DMS 273 treated with DMSO at 0.1 percent for 48 hours (cell line): ENCODE measurements around the gene CAB39.

Source experiments
- DNase-seq: peaks from one replicate; lab custom pipeline; 2025; lab: John Stamatoyannopoulos, UW

Gene CAB39

GRCh38 chr2:230757476-230757875 lies 44.8 kb downstream of the CAB39 start:
- DNase-seq: no peak

- no peak for DNase-seq
These were observed 46.2 kb downstream of the CAB39 start for GRCh38 chr2:230758566-230759480.

GRCh38 chr2:230759481-230760167 lies 47.0 kb downstream of the CAB39 start:
- no peak for DNase-seq

GRCh38 chr2:230761704-230762103 lies 49.1 kb downstream of the CAB39 start:
- no peak for DNase-seq

GRCh38 chr2:230762317-230762896 lies 49.8 kb downstream of the CAB39 start:
- DNase-seq: peak; percentile 7

GRCh38 chr2:230764346-230764745 lies 51.7 kb downstream of the CAB39 start:
- DNase-seq: no peak

- DNase-seq: no peak
These were observed 53.1 kb downstream of the CAB39 start for GRCh38 chr2:230765611-230766300.

GRCh38 chr2:230767862-230768388 lies 55.3 kb downstream of the CAB39 start:
- DNase-seq: no peak

GRCh38 chr2:230770804-230771203 lies 58.2 kb downstream of the CAB39 start:
- DNase-seq: no peak

GRCh38 chr2:230772156-230772555 lies 59.5 kb downstream of the CAB39 start:
- DNase-seq: no peak

GRCh38 chr2:230773039-230773773 lies 60.6 kb downstream of the CAB39 start:
- no peak for DNase-seq

GRCh38 chr2:230774348-230774951 lies 61.8 kb downstream of the CAB39 start:
- DNase-seq: no peak

GRCh38 chr2:230775737-230776136 lies 63.1 kb downstream of the CAB39 start:
- DNase-seq: no peak

GRCh38 chr2:230777721-230778120 lies 65.1 kb downstream of the CAB39 start:
- no peak for DNase-seq

GRCh38 chr2:230778350-230779063 lies 65.9 kb downstream of the CAB39 start:
- DNase-seq: no peak

- no peak for DNase-seq
These were observed 66.5 kb downstream of the CAB39 start for GRCh38 chr2:230779126-230779525.

- no peak for DNase-seq
These were observed 67.0 kb downstream of the CAB39 start for GRCh38 chr2:230779607-230780006.

GRCh38 chr2:230781130-230781797 lies 68.6 kb downstream of the CAB39 start:
- no peak for DNase-seq

GRCh38 chr2:230783101-230783500 lies 70.5 kb downstream of the CAB39 start:
- DNase-seq: no peak

GRCh38 chr2:230784795-230785194 lies 72.2 kb downstream of the CAB39 start:
- DNase-seq: no peak
